Upper lobe of right lung (tissue), 1 donor: Measurements from ENCODE around the gene NUDT8. TPM values are rescaled to one million over a fixed set of nuclear protein-coding genes. Genes with fewer than 3 reads are reported as not detected.

Experiments
- ATAC-seq: fragments of 200-7000 bp; cut with Tn5 transposase; one replicate; pipeline ENCODE4 v1.9.1; 2020; ENCODE audit warnings: mild to moderate bottlenecking, moderate library complexity
- DNase-seq: peaks from one replicate; pipeline ENCODE4 v3.0.0-alpha.2; 2020
- H3K27ac ChIP-seq: fragments of 200-600 bp; one replicate; pipeline ENCODE4 v1.8.0; 2022
- H3K27me3 ChIP-seq: fragments of 200-600 bp; one replicate; pipeline ENCODE4 v1.8.0; 2022; ENCODE audit warnings: mild to moderate bottlenecking
- H3K36me3 ChIP-seq: fragments of 200-600 bp; one replicate; pipeline ENCODE4 v1.8.0; 2022
- H3K4me1 ChIP-seq: fragments of 200-600 bp; one replicate; pipeline ENCODE4 v1.8.0; 2022
- H3K4me3 ChIP-seq: fragments of 200-600 bp; one replicate; pipeline ENCODE4 v1.8.0; 2022; ENCODE audit warnings: mild to moderate bottlenecking
- H3K9me3 ChIP-seq: fragments of 200-600 bp; one replicate; pipeline ENCODE4 v1.8.0; 2022
- CTCF ChIP-seq: fragments of 200-600 bp; IDR thresholded peaks from one replicate; pipeline ENCODE4 v1.8.0; 2022; ENCODE audit warnings: antibody characterized with exemption
- intact Hi-C: fragments of 100-400 bp; cut with DNase I; formaldehyde crosslinking; loops from one replicate; pipeline ENCODE4 v1.11.0; 2022
- total RNA-seq: library from RNA; stranded (reverse); fragmentation: NEBNext Ultra II Directional; extraction: Animal tissue kit (Norgen Biotek cat#: 25700); gene quantifications from one replicate; pipeline ENCODE4 v1.2.1, GENCODE V29; 2021
- donor health status: DM: no; HTN: yes; CAD: no; lungs with severe emphysema.

Gene NUDT8
- total RNA-seq, 1 donor from 2014 or later = 12.2 TPM

- Histone ChIP-seq H3K27ac (no peak overlapping the region), H3K4me3 (no peak overlapping the region), H3K36me3 (no peaks in the 10 kb centered on the region), H3K4me1 (no peaks in the 10 kb centered on the region), H3K27me3 (no peaks in the 10 kb centered on the region), H3K9me3 (no peaks in the 10 kb centered on the region)
- intact Hi-C loops = no loop called here
- no peak for DNase-seq
- no peak for ATAC-seq
- no peak for TF ChIP-seq CTCF
Observed at GRCh38 chr11:67666303-67666645, 36.5 kb upstream of the NUDT8 start.

GRCh38 chr11:67665541-67666302, 36.0 kb upstream of the NUDT8 start:
- H3K4me1 ChIP-seq = no peaks in the 10 kb centered on the region
- peak; percentile 66 for ATAC-seq
- no peaks in the 10 kb centered on the region for H3K36me3 ChIP-seq
- peak; percentile 24 for TF ChIP-seq CTCF
- H3K27ac ChIP-seq = no peak overlapping the region
- no peaks in the 10 kb centered on the region for H3K9me3 ChIP-seq
- H3K27me3 ChIP-seq = no peaks in the 10 kb centered on the region
- DNase-seq = peak; percentile 74
- intact Hi-C loops = no loop called here
- H3K4me3 ChIP-seq = no peak overlapping the region

GRCh38 chr11:67664696-67665540, 35.2 kb upstream of the NUDT8 start:
- no peak for TF ChIP-seq CTCF
- H3K9me3 ChIP-seq = no peaks in the 10 kb centered on the region
- H3K4me3 ChIP-seq = no peak overlapping the region
- DNase-seq = peak; percentile 49
- no peak overlapping the region for H3K27ac ChIP-seq
- intact Hi-C loops = no loop called here
- no peaks in the 10 kb centered on the region for H3K36me3 ChIP-seq
- no peaks in the 10 kb centered on the region for H3K4me1 ChIP-seq
- H3K27me3 ChIP-seq = no peaks in the 10 kb centered on the region
- no peak for ATAC-seq

- Histone ChIP-seq H3K27ac (no peak overlapping the region), H3K4me1 (no peaks in the 10 kb centered on the region), H3K9me3 (no peaks in the 10 kb centered on the region), H3K36me3 (no peaks in the 10 kb centered on the region), H3K27me3 (no peaks in the 10 kb centered on the region), H3K4me3 (no peak overlapping the region)
- no peak for TF ChIP-seq CTCF
- peak; percentile 52 for DNase-seq
- no peak for ATAC-seq
- intact Hi-C loops = no loop called here
Observed at GRCh38 chr11:67664213-67664585, 34.5 kb upstream of the NUDT8 start.

GRCh38 chr11:67663532-67664212, 33.9 kb upstream of the NUDT8 start:
- no peak overlapping the region for H3K4me3 ChIP-seq
- H3K36me3 ChIP-seq = no peaks in the 10 kb centered on the region
- TF ChIP-seq CTCF = no peak
- DNase-seq = peak; percentile 12
- H3K9me3 ChIP-seq = no peaks in the 10 kb centered on the region
- no peaks in the 10 kb centered on the region for H3K27me3 ChIP-seq
- ATAC-seq = no peak
- intact Hi-C loops = no loop called here
- no peak overlapping the region for H3K27ac ChIP-seq
- H3K4me1 ChIP-seq = no peaks in the 10 kb centered on the region
